C4-2B (cell line): Measurements from ENCODE around the gene GLS.

ENCODE experiments used
- H3K27ac ChIP-seq: fragments of 450-650 bp; 2 replicates; pipeline ENCODE4 v1.5.1; 2017
- CTCF ChIP-seq: fragments of 450-650 bp; conservative IDR thresholded peaks from 2 replicates; pipeline ENCODE4 v1.5.1; 2017; ENCODE audit warnings: mild to moderate bottlenecking
- ZFX ChIP-seq: fragments of 450-650 bp; IDR thresholded peaks from 2 replicates; pipeline ENCODE4 v1.6.1; 2017

Gene GLS

GRCh38 chr2:190940454-190940853, 59.8 kb downstream of the GLS start:
- H3K27ac ChIP-seq, result no peak overlapping the region
- no peak for TF ChIP-seq ZFX
- no peak for TF ChIP-seq CTCF

- no peak for TF ChIP-seq ZFX
- TF ChIP-seq CTCF, result no peak
- no peak overlapping the region for H3K27ac ChIP-seq
Observed at GRCh38 chr2:190941571-190941970, 61.0 kb downstream of the GLS start.

- no peak overlapping the region for H3K27ac ChIP-seq
- TF ChIP-seq CTCF, result no peak
- no peak for TF ChIP-seq ZFX
Observed at GRCh38 chr2:190942697-190943096, 62.1 kb downstream of the GLS start.

GRCh38 chr2:190943706-190944105, 63.1 kb downstream of the GLS start:
- TF ChIP-seq ZFX (no peak), CTCF (no peak)
- H3K27ac ChIP-seq, result no peak overlapping the region

GRCh38 chr2:190947141-190947540, 66.5 kb downstream of the GLS start:
- H3K27ac ChIP-seq, result no peak overlapping the region
- TF ChIP-seq ZFX (no peak), CTCF (no peak)

- no peak overlapping the region for H3K27ac ChIP-seq
Observed at GRCh38 chr2:190947711-190948251, 67.2 kb downstream of the GLS start.

GRCh38 chr2:190948671-190949070, 68.0 kb downstream of the GLS start:
- no peak overlapping the region for H3K27ac ChIP-seq
- TF ChIP-seq CTCF (no peak), ZFX (no peak)

More at GRCh38 chr2:190947711-190948251, 67.2 kb downstream of the GLS start:
- TF ChIP-seq CTCF (peak; percentile 16), ZFX (no peak)
